ENCODE data around the gene AKAP6.

AKAP6 gene

DNA sequence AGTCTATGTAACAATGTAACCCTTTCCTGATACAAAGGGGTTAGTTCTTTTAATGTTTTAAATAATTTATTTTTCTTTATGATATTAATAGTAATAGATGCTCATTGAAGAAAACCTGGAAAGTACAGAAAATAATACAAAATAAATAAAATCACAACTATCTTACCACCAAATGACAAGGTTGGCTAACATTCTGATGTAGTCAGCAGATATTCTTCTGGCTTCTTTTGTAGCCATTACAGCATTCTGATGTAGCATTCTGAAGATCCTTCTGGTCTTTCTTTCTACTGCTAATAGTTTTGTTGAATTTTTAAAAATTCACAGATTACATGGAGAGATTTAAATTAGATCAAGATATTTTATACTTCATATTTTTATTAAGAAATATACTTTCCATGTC lies 301.6 kb downstream of the AKAP6 start:
- DNase-seq: no peak

- DNase-seq: no peak
Measured at GRCh38 chr14:32633224-32633859, 304.2 kb downstream of the AKAP6 start.

DNA sequence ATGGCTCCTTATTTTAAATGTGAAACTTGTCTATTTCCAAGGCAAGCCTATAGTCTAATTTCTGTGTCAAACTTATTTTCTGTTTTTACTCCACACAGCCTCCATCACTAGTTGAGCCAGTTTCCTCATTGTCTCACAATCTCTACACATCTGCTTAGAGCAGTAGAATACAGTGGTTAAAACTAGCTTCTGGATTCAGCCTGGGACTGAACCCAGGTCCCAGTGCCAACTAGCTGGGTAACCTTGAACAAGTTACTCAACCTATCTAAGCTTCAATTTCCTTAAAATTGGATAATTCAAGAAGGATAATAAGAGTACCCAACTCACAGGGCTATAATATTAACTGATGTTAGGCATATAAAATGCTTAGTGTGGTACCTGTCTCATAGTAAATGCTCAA lies 304.8 kb downstream of the AKAP6 start:
- no peak for DNase-seq

- DNase-seq: no peak
Measured at GRCh38 chr14:32635061-32635719, 306.1 kb downstream of the AKAP6 start.

DNA sequence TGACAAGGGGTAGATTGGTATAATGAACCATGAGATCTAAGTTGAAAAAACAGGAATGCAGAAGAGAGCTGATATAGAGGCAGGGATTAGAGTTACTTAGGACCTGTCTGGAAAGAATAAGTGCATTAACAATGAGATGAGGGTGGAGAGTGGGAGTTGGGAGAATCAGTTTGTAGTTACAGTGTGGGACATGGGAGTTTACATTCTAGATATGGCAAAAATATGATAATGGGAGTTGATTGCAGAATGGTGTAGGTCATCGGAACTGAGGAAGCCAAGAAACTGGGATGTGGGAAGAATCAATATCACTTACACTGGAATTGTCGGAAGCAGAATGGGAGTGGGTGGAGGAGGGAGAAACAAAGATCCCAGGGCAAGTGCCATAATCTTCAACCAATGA lies 308.5 kb downstream of the AKAP6 start:
- DNase-seq: no peak

GRCh38 chr14:32639208-32639607 lies 310.1 kb downstream of the AKAP6 start:
- DNase-seq: no peak

- DNase-seq: no peak
Measured at GRCh38 chr14:32645551-32645950, 316.5 kb downstream of the AKAP6 start.

DNA sequence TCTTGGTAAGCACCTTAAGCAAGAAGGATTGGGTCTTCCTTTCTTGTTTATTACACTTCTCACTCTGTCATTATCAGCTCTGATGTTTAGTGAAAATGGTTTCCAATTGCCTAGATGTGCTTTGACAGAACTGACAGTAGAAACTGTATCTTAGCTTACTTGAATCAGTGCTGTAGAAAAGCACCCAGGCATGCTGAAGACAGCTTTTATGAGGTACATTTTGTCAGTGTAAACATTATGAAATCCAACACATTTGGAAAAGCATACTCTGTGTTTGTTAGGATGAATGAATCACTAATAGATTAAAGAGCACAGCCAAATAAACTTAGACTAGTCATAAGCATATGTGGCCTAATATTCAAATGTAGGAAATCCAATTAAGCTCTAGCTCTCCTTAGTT lies 319.3 kb downstream of the AKAP6 start:
- DNase-seq: no peak

DNA sequence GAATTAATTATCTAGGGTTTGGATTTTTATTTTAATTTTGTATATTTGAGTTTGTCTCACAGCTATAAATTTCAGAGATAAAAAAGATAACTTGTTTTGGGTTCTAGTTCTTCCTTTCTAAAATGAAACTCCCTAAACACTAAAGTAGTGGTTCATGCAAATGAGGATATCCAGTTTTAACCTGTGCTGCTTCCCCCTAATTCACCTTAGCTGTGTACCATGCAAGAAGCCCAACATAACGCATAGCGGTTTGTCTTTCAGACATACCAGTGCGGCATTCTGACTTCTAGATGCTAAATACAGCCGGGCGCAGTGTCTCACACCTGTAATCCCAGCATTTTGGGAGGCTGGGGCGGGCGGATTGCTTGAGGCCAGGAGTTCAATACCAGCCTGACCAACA lies 320.9 kb downstream of the AKAP6 start:
- no peak for DNase-seq

- no peak for DNase-seq
Measured at GRCh38 chr14:32650665-32651064, 321.6 kb downstream of the AKAP6 start.

- no peak for DNase-seq
Measured at GRCh38 chr14:32654106-32654505, 325.0 kb downstream of the AKAP6 start.

DNA sequence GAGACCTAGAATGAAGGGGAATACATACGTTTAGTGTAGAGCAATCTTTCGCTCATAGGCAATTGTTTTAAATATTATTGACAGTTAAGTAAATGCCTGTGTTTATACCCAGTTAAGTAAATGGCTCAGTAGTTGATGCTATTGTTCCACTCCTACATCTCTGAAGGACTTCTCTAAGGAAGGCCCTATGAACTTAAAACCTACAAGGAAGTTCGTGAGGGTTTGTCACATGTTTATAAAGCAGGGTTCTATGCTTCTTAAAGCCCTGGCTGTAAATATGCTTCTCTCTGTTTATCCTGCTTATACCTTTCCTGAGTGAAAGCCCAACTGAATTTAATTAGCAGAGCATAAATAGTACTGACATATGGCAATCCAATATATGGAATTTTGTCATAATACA lies 327.5 kb downstream of the AKAP6 start:
- no peak for DNase-seq

GRCh38 chr14:32657081-32657480 lies 328.0 kb downstream of the AKAP6 start:
- no peak for DNase-seq

- DNase-seq: no peak
Measured at GRCh38 chr14:32661216-32661615, 332.1 kb downstream of the AKAP6 start.

DNA sequence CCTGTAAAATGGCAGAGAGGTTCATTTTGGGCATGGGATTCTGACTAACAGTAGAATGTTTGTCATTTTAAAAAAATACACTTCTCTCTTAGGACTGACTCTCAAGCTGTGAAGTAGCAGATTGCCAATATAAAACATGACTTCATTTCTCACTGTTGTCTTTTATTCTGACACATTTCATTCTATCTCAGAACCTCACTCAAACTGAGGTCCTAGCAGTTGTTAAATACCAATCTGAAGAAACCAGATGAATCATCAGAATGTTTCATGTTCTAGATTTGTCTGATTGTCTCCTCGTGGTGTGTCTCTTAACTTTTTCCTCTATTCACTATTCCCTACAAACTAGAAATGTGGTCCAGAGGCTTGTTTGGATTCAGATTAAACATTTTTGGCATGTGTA lies 333.1 kb downstream of the AKAP6 start:
- DNase-seq: no peak

- no peak for DNase-seq
Measured at GRCh38 chr14:32666308-32666707, 337.2 kb downstream of the AKAP6 start.

DNA sequence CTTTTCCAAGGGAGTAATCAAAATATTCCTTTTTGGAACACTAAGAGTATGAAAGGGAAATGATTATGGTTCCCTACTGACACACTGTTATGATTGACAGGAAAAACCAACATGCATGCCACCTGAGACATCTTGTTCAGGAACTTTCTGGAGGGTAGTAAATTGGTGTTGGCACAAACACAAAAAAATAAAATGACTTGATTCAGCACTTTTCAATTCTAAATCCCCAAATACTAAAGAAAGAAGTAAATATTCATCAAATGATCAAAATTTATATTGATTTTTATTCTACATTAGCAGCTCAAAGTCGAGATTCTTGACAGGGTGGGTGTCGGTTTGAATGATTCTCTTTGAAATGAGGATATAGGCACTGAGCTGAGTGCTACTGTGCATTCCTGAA lies 338.2 kb downstream of the AKAP6 start:
- no peak for DNase-seq

DNA sequence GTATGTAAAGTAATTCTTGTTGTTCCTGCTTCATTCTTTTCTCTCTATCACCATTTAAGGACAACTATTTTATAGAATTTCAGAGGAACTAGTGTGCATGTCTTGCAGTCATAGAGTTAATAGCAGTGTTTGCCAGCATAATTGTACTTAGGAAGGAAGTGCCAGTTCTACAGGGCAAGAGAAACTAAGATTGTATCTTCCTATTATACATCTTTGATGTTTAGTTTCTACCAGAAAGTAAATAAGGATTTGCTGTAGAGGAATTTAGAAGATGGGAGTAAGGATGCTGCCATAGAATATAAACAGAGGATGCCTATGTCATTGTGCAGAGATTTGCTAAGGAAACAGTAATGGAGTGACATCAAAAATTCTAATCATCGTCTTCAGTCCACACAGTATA lies 338.7 kb downstream of the AKAP6 start:
- no peak for DNase-seq

GRCh38 chr14:32669391-32669790 lies 340.3 kb downstream of the AKAP6 start:
- no peak for DNase-seq

GRCh38 chr14:32675433-32675832 lies 346.3 kb downstream of the AKAP6 start:
- no peak for DNase-seq

GRCh38 chr14:32677129-32677780 lies 348.2 kb downstream of the AKAP6 start:
- no peak for DNase-seq

DNA sequence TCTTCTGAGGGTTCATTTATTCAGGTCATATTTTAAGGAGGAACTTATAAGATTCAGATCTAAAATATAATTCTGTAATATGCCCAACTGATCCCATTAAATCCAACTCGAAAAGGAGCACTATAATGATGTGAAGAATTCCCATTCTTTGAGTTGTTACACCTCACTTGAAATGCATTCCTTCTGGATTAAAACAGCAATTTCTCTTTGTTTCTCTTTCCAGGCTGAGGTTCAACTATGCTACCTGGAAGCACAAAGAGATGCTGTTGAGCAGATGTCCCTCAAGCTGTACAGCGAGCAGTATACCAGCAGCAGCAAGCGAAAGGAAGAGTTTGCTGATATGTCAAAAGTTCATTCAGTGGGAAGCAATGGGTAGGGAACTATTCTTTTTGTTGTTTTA lies 349.0 kb downstream of the AKAP6 start:
- no peak for DNase-seq

DNA sequence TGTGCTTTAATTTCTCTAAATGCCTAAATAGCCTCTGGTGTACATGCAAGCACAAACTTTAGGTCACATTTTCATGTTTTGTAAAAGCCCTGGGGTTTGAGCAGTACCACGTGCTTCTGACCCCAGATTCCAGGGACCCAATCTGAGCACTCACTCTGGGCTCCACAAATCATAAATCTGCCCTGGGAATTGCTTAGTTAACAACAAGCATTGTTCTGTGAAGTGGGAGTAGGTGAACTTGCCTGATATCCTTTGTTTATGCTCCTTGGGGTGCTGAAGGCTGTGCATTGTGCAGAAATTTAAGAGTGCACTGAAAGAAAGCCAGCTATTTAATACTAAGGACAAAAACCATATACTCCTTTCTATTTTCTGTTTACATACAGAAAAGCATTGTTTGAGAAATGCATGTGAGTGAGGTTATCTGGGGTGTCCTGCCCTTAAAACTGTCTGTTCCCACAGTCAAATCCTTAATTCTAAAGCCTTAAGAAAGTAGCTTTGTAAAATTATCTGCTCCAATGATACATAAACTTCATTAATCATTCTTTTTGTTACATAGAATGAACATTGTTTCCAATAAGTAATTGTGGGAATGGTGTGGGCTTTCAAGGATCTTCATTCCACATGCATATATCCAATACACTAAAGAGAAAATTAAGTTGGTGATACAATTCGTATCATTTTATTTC lies 351.0 kb downstream of the AKAP6 start:
- no peak for DNase-seq

DNA sequence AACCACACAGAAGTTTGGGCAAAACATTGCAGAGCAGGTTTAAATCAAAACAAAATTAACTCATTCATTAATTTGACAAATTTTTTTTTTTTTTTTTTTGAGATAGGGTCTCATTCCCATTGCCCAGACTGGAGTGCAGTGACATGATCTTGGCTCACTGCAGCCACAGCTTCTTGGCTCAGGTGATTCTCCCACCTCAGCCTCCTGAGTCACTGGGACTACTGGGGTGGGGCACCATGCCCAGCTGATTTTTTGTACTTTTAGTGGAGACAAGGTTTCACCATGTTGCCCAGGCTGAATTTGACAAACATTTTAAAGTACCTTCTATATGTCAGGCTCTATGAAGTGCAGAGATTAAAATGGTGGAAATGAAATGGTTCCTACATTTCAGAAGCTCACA lies 352.5 kb downstream of the AKAP6 start:
- DNase-seq: no peak
